Lung (tissue), 12 donors: ENCODE measurements around the gene COL13A1. TPM values are rescaled to one million over a fixed set of nuclear protein-coding genes. Genes with fewer than 3 reads are reported as not detected.

Experiments
- ATAC-seq: fragments of 200-7000 bp; cut with Tn5 transposase; one replicate; pipeline ENCODE4 v1.9.1; 2020; ENCODE audit warnings: moderate number of reproducible peaks; ENCODE audit not compliant: insufficient read depth, low FRiP score
- DNase-seq, 3 donors: peaks; one replicate each; pipeline ENCODE4 v3.0.0-alpha.2; 2013 to 2017
- H3K27ac ChIP-seq, 2 donors: one replicate each; pipeline ENCODE4 v1.5.1; 2013; ENCODE audit warnings: mild to moderate bottlenecking in 2 of 2, moderate library complexity in 2 of 2, control low read depth in 1 of 2, inconsistent platforms in 1 of 2, low read depth in 1 of 2, low read length in 1 of 2
- H3K27me3 ChIP-seq, 3 donors: one replicate each; pipeline ENCODE4 v1.5.1; 2013; ENCODE audit warnings: low read length in 2 of 3; ENCODE audit not compliant: control insufficient read depth in 3 of 3, insufficient read depth in 3 of 3
- H3K36me3 ChIP-seq, 4 donors: one replicate each; pipeline ENCODE4 v1.5.1; 2013; ENCODE audit warnings: low read length in 4 of 4, mild to moderate bottlenecking in 1 of 4, moderate library complexity in 1 of 4; ENCODE audit not compliant: control insufficient read depth in 4 of 4, insufficient read depth in 4 of 4
- H3K4me1 ChIP-seq, 5 donors: one replicate each; pipeline ENCODE4 v1.5.1; 2013; ENCODE audit warnings: low read length in 5 of 5, mild to moderate bottlenecking in 2 of 5, moderate library complexity in 1 of 5; ENCODE audit not compliant: control insufficient read depth in 5 of 5, insufficient read depth in 5 of 5
- H3K4me3 ChIP-seq: one replicate; pipeline ENCODE4 v1.5.1; 2013; ENCODE audit warnings: mild to moderate bottlenecking, control low read depth, moderate library complexity
- H3K9ac ChIP-seq, 2 donors: one replicate each; pipeline ENCODE4 v1.5.1; 2013; ENCODE audit warnings: low read length in 2 of 2, control low read depth in 1 of 2; ENCODE audit not compliant: insufficient read depth in 1 of 2
- H3K9me3 ChIP-seq, 4 donors: one replicate each; pipeline ENCODE4 v1.5.1; 2013; ENCODE audit warnings: low read length in 3 of 4, mild to moderate bottlenecking in 1 of 4, moderate library complexity in 1 of 4; ENCODE audit not compliant: control insufficient read depth in 4 of 4, insufficient read depth in 3 of 4
- WGBS, 2 donors: extraction: QIAGEN DNeasy Blood & Tissue Kit; methylation state at CpG; one replicate each; pipeline ENCODE4 v1.1.7; 2013; 5-methylcytosine and 5-hydroxymethylcytosine counted together
- polyA plus RNA-seq, 2 donors: library from polyadenylated mRNA; stranded (reverse); fragments of 200-250 nt; gene quantifications; one replicate each; pipeline ENCODE4 v1.2.1, GENCODE V29; 2013
- total RNA-seq, 2 donors: library from RNA; depleted of rRNA in 1 of 2; stranded (reverse); fragments of >200 nt in 1 of 2; gene quantifications; one replicate each; pipeline ENCODE4 v1.2.1, GENCODE V29; 2014 to 2021
- TF ChIP-seq, protein P1 (sequence below): IDR thresholded peaks from 2 replicates; pipeline ENCODE4 v1.5.1; 2012; ENCODE audit warnings: mild to moderate bottlenecking; ENCODE audit errors: control extremely low read depth, extremely low read depth
- donor health status: control.
- donor health status: control.
- donor health status: Bipolar disorder and iron deficiency.
- donor health status: healthy.
- donor health status: DM: yes; HTN: yes; CAD: no.

Gene COL13A1
- total and polyA plus RNA-seq, 4 donors, result 2.7 to 42.1 (median 5.6) TPM

DNA sequence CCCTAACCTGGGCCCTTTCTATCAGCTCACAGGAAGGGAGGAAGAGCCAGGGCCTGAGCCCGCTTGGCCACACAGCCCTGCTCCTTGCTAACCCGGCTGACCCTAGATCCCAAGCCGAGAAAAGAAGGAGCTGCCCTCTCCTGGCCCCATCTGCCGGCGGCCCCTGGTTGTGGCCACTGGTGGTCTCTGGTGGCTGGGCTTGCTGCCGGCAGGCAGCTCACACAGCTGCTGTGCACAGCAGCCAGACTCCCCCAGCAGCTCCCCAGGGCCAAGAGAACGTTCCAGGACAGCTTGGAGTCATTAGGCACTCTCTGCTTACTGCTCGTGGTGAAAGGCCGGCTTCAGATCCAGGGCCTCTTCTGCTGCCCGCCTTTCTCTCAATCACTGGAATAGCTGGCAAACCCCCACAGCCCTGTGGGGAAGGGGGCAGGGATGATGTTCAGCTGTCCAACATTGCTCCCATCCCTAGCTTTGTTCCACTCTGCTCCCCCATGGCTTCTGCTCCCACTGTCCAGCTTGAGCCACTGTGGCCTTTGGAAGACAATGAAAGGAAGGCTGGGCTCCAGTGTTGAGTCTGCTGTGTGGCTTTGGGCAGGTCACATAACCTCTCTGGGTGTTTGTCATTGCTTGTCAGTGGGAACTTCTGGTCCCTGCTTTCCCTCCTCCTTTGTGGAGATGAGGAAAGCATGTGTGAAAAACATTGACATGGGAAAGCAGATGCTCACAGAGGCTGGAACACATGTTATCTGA lies 35.4 kb upstream of the COL13A1 start:
- TF ChIP-seq, protein P1, sequence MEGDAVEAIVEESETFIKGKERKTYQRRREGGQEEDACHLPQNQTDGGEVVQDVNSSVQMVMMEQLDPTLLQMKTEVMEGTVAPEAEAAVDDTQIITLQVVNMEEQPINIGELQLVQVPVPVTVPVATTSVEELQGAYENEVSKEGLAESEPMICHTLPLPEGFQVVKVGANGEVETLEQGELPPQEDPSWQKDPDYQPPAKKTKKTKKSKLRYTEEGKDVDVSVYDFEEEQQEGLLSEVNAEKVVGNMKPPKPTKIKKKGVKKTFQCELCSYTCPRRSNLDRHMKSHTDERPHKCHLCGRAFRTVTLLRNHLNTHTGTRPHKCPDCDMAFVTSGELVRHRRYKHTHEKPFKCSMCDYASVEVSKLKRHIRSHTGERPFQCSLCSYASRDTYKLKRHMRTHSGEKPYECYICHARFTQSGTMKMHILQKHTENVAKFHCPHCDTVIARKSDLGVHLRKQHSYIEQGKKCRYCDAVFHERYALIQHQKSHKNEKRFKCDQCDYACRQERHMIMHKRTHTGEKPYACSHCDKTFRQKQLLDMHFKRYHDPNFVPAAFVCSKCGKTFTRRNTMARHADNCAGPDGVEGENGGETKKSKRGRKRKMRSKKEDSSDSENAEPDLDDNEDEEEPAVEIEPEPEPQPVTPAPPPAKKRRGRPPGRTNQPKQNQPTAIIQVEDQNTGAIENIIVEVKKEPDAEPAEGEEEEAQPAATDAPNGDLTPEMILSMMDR, result no peak
- H3K36me3 ChIP-seq, result no peaks in the 10 kb centered on the region
- H3K4me3 ChIP-seq, result no peak overlapping the region
- no peak overlapping the region for H3K9ac ChIP-seq
- H3K27ac ChIP-seq, result no peak overlapping the region
- peaks cover 0 to 41% (median 18%) of the 10 kb centered on the region in 5 donors for H3K4me1 ChIP-seq
- H3K27me3 ChIP-seq, result no peaks in the 10 kb centered on the region
- WGBS, 2 donors, result 74 to 86% methylated on average over 9 to 10 of the region's 10 CpGs
- no peak for ATAC-seq
- no peaks in the 10 kb centered on the region for H3K9me3 ChIP-seq
- peak; percentile 89 to 95 (median 93) for DNase-seq

DNA sequence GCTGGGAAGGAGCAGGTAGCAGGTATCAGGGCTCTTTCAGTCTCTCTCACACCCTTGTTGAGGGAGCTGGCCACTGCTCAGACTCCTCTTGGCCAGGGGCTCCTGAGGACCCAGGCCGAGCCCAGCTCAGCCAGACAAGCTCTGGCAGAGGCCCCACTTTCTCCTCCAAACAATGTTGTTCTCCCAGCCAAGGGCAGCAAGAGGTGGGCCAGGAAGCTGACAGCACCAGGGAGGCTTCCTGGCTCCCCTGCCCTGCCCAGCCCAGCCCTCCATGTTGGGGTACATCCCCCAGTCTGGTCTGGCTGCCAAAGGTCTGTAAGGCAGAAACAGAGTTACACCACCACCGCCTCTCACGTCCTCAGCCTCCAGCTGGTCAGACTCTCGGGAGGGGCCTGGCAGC lies 33.9 kb upstream of the COL13A1 start:
- ATAC-seq (no peak), DNase-seq (peak; percentile 52 to 83 (median 59))
- WGBS, 2 donors, result 71 to 95% methylated on average over 4 of the region's 4 CpGs
- peaks cover 0 to 41% (median 18%) of the 10 kb centered on the region in 5 donors for H3K4me1 ChIP-seq
- no peaks in the 10 kb centered on the region for H3K36me3 ChIP-seq
- TF ChIP-seq, protein P1, result no peak
- H3K9ac ChIP-seq, result no peak overlapping the region
- no peaks in the 10 kb centered on the region for H3K27me3 ChIP-seq
- H3K9me3 ChIP-seq, result no peaks in the 10 kb centered on the region
- H3K27ac ChIP-seq, result no peak overlapping the region
- H3K4me3 ChIP-seq, result no peak overlapping the region

DNA sequence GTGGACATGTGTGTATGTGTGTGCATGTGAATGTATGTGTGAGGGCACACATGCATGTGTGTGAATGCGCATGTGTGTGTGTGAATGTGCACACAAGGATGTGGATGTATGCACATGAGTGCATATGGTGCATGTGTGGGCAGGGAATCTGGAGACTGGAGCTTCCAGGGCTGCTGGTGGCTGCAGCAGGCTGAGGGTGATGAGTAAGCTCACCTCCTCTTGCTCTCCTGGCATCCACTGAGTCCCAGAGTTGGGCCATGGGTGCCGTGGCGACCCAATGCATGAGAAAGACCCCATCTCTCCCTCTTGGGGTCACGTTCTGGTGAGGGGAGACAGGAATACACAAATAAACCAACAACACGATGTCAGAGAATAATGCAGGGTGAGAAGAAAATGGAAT lies 33.3 kb upstream of the COL13A1 start:
- Histone ChIP-seq H3K9ac (no peak overlapping the region), H3K4me1 (peaks cover 0 to 41% (median 18%) of the 10 kb centered on the region in 5 donors), H3K27me3 (no peaks in the 10 kb centered on the region), H3K9me3 (peaks cover 0 to 2% (median 0%) of the 10 kb centered on the region in 4 donors), H3K4me3 (no peak overlapping the region), H3K36me3 (no peaks in the 10 kb centered on the region), H3K27ac (no peak overlapping the region)
- WGBS, 2 donors, result 80 to 90% methylated on average over 5 of the region's 5 CpGs
- DNase-seq (no peak), ATAC-seq (no peak)
- TF ChIP-seq, protein P1, result no peak
